ENCODE results near the gene SKAP2. TPM values are rescaled to one million over a fixed set of nuclear protein-coding genes. Genes with fewer than 3 reads are reported as not detected.

Gene SKAP2
- total and polyA plus RNA-seq, 10 of the 15 experiments (the other 5 are each of a cell fraction or from before 2014, with no cell fraction given), result 10.9 to 40.6 (median 23.5) TPM

- no peak for TF ChIP-seq E2F4 (IDR thresholded peaks at IDR 0.05; ENCODE audit: low read depth, low read length)
- TF ChIP-seq IKZF2 (IDR thresholded peaks at IDR 0.05), result peak in 1 of 2 experiments; percentile 56; a peak in 1 of 4 replicates
- TF ChIP-seq, protein P1, sequence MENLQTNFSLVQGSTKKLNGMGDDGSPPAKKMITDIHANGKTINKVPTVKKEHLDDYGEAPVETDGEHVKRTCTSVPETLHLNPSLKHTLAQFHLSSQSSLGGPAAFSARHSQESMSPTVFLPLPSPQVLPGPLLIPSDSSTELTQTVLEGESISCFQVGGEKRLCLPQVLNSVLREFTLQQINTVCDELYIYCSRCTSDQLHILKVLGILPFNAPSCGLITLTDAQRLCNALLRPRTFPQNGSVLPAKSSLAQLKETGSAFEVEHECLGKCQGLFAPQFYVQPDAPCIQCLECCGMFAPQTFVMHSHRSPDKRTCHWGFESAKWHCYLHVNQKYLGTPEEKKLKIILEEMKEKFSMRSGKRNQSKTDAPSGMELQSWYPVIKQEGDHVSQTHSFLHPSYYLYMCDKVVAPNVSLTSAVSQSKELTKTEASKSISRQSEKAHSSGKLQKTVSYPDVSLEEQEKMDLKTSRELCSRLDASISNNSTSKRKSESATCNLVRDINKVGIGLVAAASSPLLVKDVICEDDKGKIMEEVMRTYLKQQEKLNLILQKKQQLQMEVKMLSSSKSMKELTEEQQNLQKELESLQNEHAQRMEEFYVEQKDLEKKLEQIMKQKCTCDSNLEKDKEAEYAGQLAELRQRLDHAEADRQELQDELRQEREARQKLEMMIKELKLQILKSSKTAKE (IDR thresholded peaks at IDR 0.05; ENCODE audit: low read depth, poor library complexity, severe bottlenecking), result no peak
- TF ChIP-seq NKRF (conservative IDR thresholded peaks at IDR 0.05), result no peak
- peak; percentile 59; the same call in 1 of the 2 replicates for TF ChIP-seq PML (IDR thresholded peaks at IDR 0.05; ENCODE audit: low read length)
- TF ChIP-seq CREM (IDR thresholded peaks at IDR 0.05; ENCODE audit: low read depth), result peak; percentile 46; the same call in 1 of the 2 replicates
- no peak for TF ChIP-seq MEF2B (IDR thresholded peaks at IDR 0.05; ENCODE audit: partially characterized antibody, poor library complexity, severe bottlenecking)
- no peak for TF ChIP-seq SREBF1 (IDR thresholded peaks at IDR 0.05; ENCODE audit: low read length)
- no peak for TF ChIP-seq GATAD2B (conservative IDR thresholded peaks at IDR 0.05; ENCODE audit: low read depth)
- no peak for TF ChIP-seq POLR2AphosphoS2 (IDR thresholded peaks at IDR 0.05; ENCODE audit: low read depth, low read length)
- TF ChIP-seq, protein P2, sequence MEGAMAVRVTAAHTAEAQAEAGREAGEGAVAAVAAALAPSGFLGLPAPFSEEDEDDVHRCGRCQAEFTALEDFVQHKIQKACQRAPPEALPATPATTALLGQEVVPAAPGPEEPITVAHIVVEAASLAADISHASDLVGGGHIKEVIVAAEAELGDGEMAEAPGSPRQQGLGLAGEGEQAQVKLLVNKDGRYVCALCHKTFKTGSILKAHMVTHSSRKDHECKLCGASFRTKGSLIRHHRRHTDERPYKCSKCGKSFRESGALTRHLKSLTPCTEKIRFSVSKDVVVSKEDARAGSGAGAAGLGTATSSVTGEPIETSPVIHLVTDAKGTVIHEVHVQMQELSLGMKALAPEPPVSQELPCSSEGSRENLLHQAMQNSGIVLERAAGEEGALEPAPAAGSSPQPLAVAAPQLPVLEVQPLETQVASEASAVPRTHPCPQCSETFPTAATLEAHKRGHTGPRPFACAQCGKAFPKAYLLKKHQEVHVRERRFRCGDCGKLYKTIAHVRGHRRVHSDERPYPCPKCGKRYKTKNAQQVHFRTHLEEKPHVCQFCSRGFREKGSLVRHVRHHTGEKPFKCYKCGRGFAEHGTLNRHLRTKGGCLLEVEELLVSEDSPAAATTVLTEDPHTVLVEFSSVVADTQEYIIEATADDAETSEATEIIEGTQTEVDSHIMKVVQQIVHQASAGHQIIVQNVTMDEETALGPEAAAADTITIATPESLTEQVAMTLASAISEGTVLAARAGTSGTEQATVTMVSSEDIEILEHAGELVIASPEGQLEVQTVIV (IDR thresholded peaks at IDR 0.05; ENCODE audit: borderline replicate concordance, partially characterized antibody), result no peak
- no peak for TF ChIP-seq FOS (IDR thresholded peaks at IDR 0.05; ENCODE audit: borderline replicate concordance, extremely low read depth, insufficient read length)
- no peak for TF ChIP-seq BRCA1 (IDR thresholded peaks at IDR 0.05; ENCODE audit: low read depth, low read length)
- no peak for TF ChIP-seq ZNF274 (IDR thresholded peaks at IDR 0.05; ENCODE audit: insufficient read depth, insufficient read length)
- no peak for TF ChIP-seq EZH2 (IDR thresholded peaks at IDR 0.05; ENCODE audit: borderline replicate concordance, control insufficient read depth, low read depth, low read length)
- no peak for TF ChIP-seq PKNOX1 (IDR thresholded peaks at IDR 0.05)
- TF ChIP-seq, protein P3, sequence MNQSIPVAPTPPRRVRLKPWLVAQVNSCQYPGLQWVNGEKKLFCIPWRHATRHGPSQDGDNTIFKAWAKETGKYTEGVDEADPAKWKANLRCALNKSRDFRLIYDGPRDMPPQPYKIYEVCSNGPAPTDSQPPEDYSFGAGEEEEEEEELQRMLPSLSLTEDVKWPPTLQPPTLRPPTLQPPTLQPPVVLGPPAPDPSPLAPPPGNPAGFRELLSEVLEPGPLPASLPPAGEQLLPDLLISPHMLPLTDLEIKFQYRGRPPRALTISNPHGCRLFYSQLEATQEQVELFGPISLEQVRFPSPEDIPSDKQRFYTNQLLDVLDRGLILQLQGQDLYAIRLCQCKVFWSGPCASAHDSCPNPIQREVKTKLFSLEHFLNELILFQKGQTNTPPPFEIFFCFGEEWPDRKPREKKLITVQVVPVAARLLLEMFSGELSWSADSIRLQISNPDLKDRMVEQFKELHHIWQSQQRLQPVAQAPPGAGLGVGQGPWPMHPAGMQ (IDR thresholded peaks at IDR 0.05; ENCODE audit: borderline replicate concordance), result no peak
- TF ChIP-seq BCL11A (IDR thresholded peaks at IDR 0.05; ENCODE audit: low read depth, low read length), result no peak
These were observed 27.3 kb upstream of the SKAP2 start (continued) for GRCh38 chr7:26891400-26892350.

Measured in GM12878 (cell line).